ENCODE results near the gene TRABD2B. TPM values are rescaled to one million over a fixed set of nuclear protein-coding genes. Genes with fewer than 3 reads are reported as not detected.
A peak's percentile ranks its signal among the peaks of the same experiment; 100 is the strongest.

TRABD2B gene
- total RNA-seq, 1 donor from 2014 or later: not detected

DNA sequence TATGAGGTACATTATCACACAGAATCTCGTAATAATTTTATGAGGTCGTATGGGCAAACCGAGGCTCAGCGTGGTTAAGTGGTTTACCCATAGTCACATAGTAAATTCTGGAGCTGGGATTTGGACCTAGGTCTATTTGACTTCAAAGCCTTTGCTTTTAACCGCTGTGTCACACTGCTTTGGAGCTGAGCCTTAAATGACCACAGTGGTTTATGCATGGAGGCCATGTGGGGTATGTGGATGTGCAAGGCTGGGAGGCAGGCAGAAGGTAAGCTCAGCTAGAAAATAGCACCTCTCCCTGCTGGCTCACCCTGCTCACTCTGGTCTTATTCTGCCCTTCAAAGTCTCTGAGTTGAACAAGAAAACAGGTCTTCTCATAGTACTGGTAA lies 269.5 kb downstream of the TRABD2B start:
- DNase-seq (ENCODE audit: extremely low spot score, unreplicated experiment): no peak
- Mint-ChIP-seq H3K4me3 (ENCODE audit: unreplicated experiment) (no peak overlapping the region), H3K27me3 (ENCODE audit: unreplicated experiment) (peaks cover 59% of the 10 kb centered on the region), H3K36me3 (ENCODE audit: unreplicated experiment) (no peaks in the 10 kb centered on the region), H3K9me3 (ENCODE audit: unreplicated experiment) (no peaks in the 10 kb centered on the region), H3K4me1 (ENCODE audit: unreplicated experiment) (peaks cover 9% of the 10 kb centered on the region), H3K27ac (ENCODE audit: unreplicated experiment) (no peak overlapping the region)
- TF ChIP-seq, protein P1, sequence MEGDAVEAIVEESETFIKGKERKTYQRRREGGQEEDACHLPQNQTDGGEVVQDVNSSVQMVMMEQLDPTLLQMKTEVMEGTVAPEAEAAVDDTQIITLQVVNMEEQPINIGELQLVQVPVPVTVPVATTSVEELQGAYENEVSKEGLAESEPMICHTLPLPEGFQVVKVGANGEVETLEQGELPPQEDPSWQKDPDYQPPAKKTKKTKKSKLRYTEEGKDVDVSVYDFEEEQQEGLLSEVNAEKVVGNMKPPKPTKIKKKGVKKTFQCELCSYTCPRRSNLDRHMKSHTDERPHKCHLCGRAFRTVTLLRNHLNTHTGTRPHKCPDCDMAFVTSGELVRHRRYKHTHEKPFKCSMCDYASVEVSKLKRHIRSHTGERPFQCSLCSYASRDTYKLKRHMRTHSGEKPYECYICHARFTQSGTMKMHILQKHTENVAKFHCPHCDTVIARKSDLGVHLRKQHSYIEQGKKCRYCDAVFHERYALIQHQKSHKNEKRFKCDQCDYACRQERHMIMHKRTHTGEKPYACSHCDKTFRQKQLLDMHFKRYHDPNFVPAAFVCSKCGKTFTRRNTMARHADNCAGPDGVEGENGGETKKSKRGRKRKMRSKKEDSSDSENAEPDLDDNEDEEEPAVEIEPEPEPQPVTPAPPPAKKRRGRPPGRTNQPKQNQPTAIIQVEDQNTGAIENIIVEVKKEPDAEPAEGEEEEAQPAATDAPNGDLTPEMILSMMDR (IDR thresholded peaks at IDR 0.05): no peak

DNA sequence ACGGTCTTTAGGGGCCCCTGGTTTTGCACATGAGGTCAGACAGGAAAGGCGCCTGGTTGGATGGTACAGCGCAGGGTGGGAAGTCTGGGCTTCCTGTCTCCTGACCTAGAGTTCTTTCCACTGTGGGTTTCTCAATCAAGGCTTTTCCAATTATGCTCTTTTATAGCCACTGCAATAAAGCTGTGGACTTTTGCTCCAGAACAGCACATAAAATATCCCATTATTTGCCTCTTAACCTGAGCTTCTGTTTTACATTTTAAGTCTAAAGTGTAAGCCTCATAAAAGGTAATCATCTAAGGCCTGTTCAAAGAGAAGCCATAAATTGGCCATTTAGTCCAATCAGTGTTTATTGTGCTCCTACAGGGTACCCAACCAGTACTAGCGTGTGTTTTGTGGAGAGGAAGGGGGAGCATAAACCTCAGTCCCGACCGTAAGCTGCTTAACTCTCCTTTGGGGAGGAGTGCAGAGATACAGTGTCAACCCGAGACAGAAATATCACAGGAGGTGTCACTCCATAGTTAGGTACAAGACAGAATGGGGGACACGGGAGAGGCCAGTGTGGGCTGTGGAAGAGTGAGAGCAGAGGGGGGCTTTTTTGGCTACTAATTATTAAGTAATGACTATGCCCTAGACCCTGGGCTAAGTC lies 270.0 kb downstream of the TRABD2B start:
- H3K4me1 Mint-ChIP-seq (ENCODE audit: unreplicated experiment): peaks cover 9% of the 10 kb centered on the region
- TF ChIP-seq, protein P1 (IDR thresholded peaks at IDR 0.05): no peak
- H3K4me3 Mint-ChIP-seq (ENCODE audit: unreplicated experiment): no peak overlapping the region
- H3K27me3 Mint-ChIP-seq (ENCODE audit: unreplicated experiment): peaks cover 59% of the 10 kb centered on the region
- no peaks in the 10 kb centered on the region for H3K36me3 Mint-ChIP-seq (ENCODE audit: unreplicated experiment)
- no peak overlapping the region for H3K27ac Mint-ChIP-seq (ENCODE audit: unreplicated experiment)
- no peaks in the 10 kb centered on the region for H3K9me3 Mint-ChIP-seq (ENCODE audit: unreplicated experiment)
- DNase-seq (ENCODE audit: extremely low spot score, unreplicated experiment): no peak

DNA sequence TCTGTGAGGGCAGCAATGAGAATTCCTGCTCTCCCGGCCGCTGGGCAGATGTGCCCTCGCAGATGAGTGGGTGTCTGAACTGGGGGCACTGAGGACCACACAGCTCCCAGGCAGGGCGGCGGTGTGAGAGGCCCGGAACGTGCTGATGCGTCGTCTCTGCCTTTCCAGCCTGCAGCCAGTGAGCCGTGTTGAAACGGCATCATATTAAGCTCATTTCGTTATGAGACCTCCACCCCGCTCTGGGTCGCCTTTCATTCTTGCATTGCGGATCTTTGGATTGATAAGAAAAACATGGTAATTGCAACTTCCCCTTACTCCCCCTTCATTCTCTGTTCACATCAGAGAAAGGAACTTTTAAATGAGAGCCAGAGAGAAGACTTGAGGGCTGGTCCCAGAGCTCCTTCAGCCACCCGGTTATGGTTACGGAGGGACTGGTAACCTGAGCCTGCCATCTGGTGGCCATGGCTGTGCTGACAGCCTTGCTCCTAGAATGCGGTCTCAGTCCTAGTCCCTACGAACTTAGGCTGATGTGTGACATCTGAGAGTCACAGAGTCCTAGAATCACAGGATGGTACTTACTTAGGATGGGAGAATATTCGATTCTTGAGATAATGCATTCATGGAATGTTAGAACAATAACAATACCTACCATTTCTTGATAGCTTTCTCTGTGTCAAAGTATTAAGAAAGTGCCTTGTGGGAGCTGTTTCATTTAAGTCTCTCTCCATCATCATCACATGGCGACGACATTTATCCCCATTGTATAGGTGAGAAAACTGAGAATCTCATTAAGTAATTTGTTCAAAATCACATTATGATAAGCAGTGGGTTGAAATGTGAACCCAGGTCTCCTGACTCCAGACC lies 271.0 kb downstream of the TRABD2B start:
- Mint-ChIP-seq H3K4me1 (ENCODE audit: unreplicated experiment) (peaks cover 9% of the 10 kb centered on the region), H3K9me3 (ENCODE audit: unreplicated experiment) (no peaks in the 10 kb centered on the region), H3K36me3 (ENCODE audit: unreplicated experiment) (no peaks in the 10 kb centered on the region), H3K27ac (ENCODE audit: unreplicated experiment) (no peak overlapping the region), H3K27me3 (ENCODE audit: unreplicated experiment) (peaks cover 56% of the 10 kb centered on the region), H3K4me3 (ENCODE audit: unreplicated experiment) (peak overlapping the region; percentile 65)
- TF ChIP-seq, protein P1 (IDR thresholded peaks at IDR 0.05): peak; percentile 92
- no peak for DNase-seq (ENCODE audit: extremely low spot score, unreplicated experiment)

DNA sequence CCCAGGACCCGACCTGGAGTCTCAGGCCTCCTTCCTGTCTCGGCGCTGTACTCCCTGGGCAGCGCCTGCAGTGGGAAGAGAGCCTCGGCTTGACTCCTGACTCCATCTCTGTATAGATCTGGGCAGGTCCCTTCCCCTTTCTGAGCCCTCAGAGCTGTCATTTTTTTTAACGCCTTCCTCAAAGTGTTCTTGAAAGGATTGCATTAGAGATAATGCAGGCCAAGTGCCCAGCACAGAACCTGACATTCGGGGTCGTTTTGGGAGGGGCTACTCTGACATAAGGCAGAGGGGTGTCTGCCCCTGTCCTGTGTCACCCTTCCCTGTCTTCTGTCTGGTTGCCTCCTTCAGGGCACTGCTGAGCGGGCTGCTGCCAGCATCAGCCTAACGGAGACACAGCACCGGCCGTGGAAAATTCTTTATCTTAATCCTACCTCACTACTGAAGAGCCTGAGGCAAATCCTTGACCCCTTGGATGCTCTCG lies 271.6 kb downstream of the TRABD2B start:
- DNase-seq (ENCODE audit: extremely low spot score, unreplicated experiment): no peak
- H3K36me3 Mint-ChIP-seq (ENCODE audit: unreplicated experiment): no peaks in the 10 kb centered on the region
- H3K27me3 Mint-ChIP-seq (ENCODE audit: unreplicated experiment): peaks cover 55% of the 10 kb centered on the region
- no peak overlapping the region for H3K4me3 Mint-ChIP-seq (ENCODE audit: unreplicated experiment)
- H3K4me1 Mint-ChIP-seq (ENCODE audit: unreplicated experiment): peaks cover 9% of the 10 kb centered on the region
- no peak overlapping the region for H3K27ac Mint-ChIP-seq (ENCODE audit: unreplicated experiment)
- no peaks in the 10 kb centered on the region for H3K9me3 Mint-ChIP-seq (ENCODE audit: unreplicated experiment)
- TF ChIP-seq, protein P1 (IDR thresholded peaks at IDR 0.05): no peak

DNA sequence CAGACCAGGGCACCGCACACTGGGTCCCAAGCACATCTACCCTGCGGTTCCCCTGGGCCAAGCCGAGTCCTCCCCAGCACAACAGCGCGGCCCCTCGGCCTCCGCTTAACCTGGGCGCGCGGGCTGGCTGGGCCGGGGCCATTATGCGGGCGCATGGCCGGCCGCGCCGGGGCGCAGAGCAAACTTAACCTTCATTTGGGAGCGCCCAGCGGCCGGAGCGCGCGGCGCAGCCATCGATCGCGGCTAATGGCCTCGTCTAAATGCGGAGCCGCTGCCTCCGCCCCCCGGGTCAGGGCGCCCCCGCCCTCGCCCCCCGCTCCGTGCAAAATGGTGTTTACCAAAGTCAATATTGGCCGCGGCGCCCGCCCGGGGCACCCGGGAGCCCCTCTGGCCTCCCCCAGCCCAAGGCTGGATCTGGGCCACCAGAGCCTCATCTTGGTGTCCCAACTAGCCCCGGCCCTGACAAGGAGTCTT lies 272.1 kb downstream of the TRABD2B start:
- peaks cover 57% of the 10 kb centered on the region for H3K27me3 Mint-ChIP-seq (ENCODE audit: unreplicated experiment)
- no peaks in the 10 kb centered on the region for H3K36me3 Mint-ChIP-seq (ENCODE audit: unreplicated experiment)
- no peaks in the 10 kb centered on the region for H3K9me3 Mint-ChIP-seq (ENCODE audit: unreplicated experiment)
- DNase-seq (ENCODE audit: extremely low spot score, unreplicated experiment): no peak
- no peak overlapping the region for H3K27ac Mint-ChIP-seq (ENCODE audit: unreplicated experiment)
- peaks cover 9% of the 10 kb centered on the region for H3K4me1 Mint-ChIP-seq (ENCODE audit: unreplicated experiment)
- H3K4me3 Mint-ChIP-seq (ENCODE audit: unreplicated experiment): no peak overlapping the region
- TF ChIP-seq, protein P1 (IDR thresholded peaks at IDR 0.05): no peak

All from osteocyte (in vitro differentiated cells).